IMR-90 (cell line): ENCODE results near the gene MED26.

Experiments used
- POLR2A ChIP-seq: IDR thresholded peaks from 2 replicates; pipeline ENCODE4 v1.6.1; 2012; ENCODE audit warnings: mild to moderate bottlenecking, low read depth, low read length
- RAD21 ChIP-seq: IDR thresholded peaks from 2 replicates; pipeline ENCODE4 v1.6.1; 2012; ENCODE audit warnings: low read length, improper control_type of control experiment
- TF ChIP-seq, protein P1 (sequence below): conservative IDR thresholded peaks from 2 replicates; pipeline ENCODE4 v1.5.1; 2012; ENCODE audit warnings: mild to moderate bottlenecking, low read depth, low read length, improper control_type of control experiment

- TF ChIP-seq POLR2A (no peak), RAD21 (no peak)
- TF ChIP-seq, protein P1, sequence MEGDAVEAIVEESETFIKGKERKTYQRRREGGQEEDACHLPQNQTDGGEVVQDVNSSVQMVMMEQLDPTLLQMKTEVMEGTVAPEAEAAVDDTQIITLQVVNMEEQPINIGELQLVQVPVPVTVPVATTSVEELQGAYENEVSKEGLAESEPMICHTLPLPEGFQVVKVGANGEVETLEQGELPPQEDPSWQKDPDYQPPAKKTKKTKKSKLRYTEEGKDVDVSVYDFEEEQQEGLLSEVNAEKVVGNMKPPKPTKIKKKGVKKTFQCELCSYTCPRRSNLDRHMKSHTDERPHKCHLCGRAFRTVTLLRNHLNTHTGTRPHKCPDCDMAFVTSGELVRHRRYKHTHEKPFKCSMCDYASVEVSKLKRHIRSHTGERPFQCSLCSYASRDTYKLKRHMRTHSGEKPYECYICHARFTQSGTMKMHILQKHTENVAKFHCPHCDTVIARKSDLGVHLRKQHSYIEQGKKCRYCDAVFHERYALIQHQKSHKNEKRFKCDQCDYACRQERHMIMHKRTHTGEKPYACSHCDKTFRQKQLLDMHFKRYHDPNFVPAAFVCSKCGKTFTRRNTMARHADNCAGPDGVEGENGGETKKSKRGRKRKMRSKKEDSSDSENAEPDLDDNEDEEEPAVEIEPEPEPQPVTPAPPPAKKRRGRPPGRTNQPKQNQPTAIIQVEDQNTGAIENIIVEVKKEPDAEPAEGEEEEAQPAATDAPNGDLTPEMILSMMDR: no peak
Observed at GRCh38 chr19:16628984-16629691, 1.1 kb upstream of the MED26 start.
